Bladder microvascular endothelial cell (primary cell): Measurements from ENCODE around the gene CRELD2. TPM values are rescaled to one million over a fixed set of nuclear protein-coding genes. Genes with fewer than 3 reads are reported as not detected.

Experiments
- total RNA-seq: library from RNA; depleted of rRNA; stranded (reverse); fragments of >200 nt; gene quantifications from 2 replicates; pipeline ENCODE4 v1.2.3, GENCODE V29; 2014

The CRELD2 gene, protein sequence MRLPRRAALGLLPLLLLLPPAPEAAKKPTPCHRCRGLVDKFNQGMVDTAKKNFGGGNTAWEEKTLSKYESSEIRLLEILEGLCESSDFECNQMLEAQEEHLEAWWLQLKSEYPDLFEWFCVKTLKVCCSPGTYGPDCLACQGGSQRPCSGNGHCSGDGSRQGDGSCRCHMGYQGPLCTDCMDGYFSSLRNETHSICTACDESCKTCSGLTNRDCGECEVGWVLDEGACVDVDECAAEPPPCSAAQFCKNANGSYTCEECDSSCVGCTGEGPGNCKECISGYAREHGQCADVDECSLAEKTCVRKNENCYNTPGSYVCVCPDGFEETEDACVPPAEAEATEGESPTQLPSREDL
- 58.9 and 63.3 TPM in 2 replicates for total RNA-seq

GRCh38 chr22:49917974-49918910 is at the start of gene CRELD2, which contains the start of gene ALG12:
TSS of gene CRELD2 (plus strand) at chr22:49918634. CDS start at chr22:49918770, 136 bp downstream.
TSS of gene ALG12 (minus strand) at chr22:49918438. CDS start at chr22:49913765, 4,673 bp downstream.

GRCh38 chr22:49960159-49961004 is 41.9 kb downstream of the CRELD2 start, which contains the start of gene PIM3:
TSS of gene PIM3 (plus strand) at chr22:49960772. CDS start at chr22:49960948, 176 bp downstream.

Other genes starting within 250 kb of the CRELD2 start
- 19.3 and 38.5 TPM in 2 replicates for gene BRD1, start 90.8 kb upstream of the CRELD2 start, total RNA-seq
- gene ZBED4, start 64.8 kb upstream of the CRELD2 start, total RNA-seq = 7.4 and 23.3 TPM in 2 replicates
- 11.5 and 18.9 TPM in 2 replicates for gene ALG12, start 196 bp upstream of the CRELD2 start, total RNA-seq
- gene PIM3, start 42.1 kb downstream of the CRELD2 start, total RNA-seq = 218 and 224 TPM in 2 replicates
- not detected in 2 replicates for gene IL17REL, start 94.1 kb downstream of the CRELD2 start, total RNA-seq
- not detected in 2 replicates for gene TTLL8, start 139.7 kb downstream of the CRELD2 start, total RNA-seq
- gene MLC1, start 166.8 kb downstream of the CRELD2 start, total RNA-seq = under 0.01 TPM in 1 of 2 replicates, not detected in the other
- 7.9 and 61.9 TPM in 2 replicates for gene MOV10L1, start 171.4 kb downstream of the CRELD2 start, total RNA-seq